ENCODE measurements around the gene GPR153. TPM values are rescaled to one million over a fixed set of nuclear protein-coding genes. Genes with fewer than 3 reads are reported as not detected.

Gene GPR153
- polyA plus RNA-seq, 1 experiment = 4.7 TPM

DNA sequence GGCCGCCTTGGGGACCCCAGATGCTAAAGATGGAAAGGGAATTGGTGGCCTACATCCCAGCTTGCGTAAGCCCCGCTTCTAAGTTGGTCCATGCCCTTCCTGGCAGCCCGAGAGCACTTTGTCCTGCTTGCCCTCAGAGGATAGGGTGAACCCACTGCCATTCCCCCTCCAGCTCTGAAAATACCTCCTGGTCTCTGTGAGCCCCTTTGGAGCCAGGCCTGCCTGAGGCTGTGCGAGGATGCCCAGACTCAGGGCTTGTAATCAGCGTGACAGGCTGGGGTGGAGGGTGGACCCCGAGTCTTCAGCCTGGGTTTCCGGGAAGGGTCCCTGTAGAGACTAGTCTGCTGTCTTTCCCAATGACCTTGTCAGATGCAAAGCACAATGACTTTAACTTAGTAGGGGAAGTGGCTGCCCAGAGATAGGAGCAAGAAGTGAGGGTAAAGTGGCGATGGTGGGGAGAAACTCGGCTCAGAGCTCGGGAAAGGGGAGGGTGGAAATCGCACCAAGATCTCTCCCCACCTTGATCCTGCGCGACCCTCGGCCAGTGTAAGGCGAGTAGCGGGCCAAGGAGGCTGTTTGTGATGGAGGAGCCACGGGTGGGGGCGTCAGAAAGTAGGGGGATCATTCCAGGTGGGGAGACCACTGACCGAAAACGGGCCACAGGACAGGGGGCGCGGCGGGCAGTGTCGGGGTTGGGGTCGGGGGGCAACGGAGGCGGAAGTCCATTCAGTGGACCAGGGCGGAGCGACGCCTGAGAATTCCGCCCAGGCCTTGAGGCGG is 19.6 kb downstream of the GPR153 start:
- Histone ChIP-seq H3K27me3 (ENCODE audit: control insufficient read depth, insufficient read depth, low read length) (peaks cover 56% of the 10 kb centered on the region), H3K9me3 (ENCODE audit: control insufficient read depth, insufficient read depth, low read length) (peaks cover 4% of the 10 kb centered on the region; the same call in 1 of the 2 replicates), H3K27ac (ENCODE audit: low read depth, low read length) (no peak overlapping the region), H3K4me3 (ENCODE audit: low read depth, low read length) (no peak overlapping the region)
- no peak for DNase-seq (ENCODE audit: low read depth, low spot score)
- CTCF ChIA-PET = interaction anchor here (1.0 kb wide), 1 partner anchor 188 kb away, joined by 3 read pairs; no protein-coding TSS in a partner anchor
- TF ChIP-seq, protein P1, sequence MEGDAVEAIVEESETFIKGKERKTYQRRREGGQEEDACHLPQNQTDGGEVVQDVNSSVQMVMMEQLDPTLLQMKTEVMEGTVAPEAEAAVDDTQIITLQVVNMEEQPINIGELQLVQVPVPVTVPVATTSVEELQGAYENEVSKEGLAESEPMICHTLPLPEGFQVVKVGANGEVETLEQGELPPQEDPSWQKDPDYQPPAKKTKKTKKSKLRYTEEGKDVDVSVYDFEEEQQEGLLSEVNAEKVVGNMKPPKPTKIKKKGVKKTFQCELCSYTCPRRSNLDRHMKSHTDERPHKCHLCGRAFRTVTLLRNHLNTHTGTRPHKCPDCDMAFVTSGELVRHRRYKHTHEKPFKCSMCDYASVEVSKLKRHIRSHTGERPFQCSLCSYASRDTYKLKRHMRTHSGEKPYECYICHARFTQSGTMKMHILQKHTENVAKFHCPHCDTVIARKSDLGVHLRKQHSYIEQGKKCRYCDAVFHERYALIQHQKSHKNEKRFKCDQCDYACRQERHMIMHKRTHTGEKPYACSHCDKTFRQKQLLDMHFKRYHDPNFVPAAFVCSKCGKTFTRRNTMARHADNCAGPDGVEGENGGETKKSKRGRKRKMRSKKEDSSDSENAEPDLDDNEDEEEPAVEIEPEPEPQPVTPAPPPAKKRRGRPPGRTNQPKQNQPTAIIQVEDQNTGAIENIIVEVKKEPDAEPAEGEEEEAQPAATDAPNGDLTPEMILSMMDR (IDR thresholded peaks at IDR 0.05; ENCODE audit: low read depth, low read length) = no peak
- POLR2A ChIA-PET = no interaction called here

DNA sequence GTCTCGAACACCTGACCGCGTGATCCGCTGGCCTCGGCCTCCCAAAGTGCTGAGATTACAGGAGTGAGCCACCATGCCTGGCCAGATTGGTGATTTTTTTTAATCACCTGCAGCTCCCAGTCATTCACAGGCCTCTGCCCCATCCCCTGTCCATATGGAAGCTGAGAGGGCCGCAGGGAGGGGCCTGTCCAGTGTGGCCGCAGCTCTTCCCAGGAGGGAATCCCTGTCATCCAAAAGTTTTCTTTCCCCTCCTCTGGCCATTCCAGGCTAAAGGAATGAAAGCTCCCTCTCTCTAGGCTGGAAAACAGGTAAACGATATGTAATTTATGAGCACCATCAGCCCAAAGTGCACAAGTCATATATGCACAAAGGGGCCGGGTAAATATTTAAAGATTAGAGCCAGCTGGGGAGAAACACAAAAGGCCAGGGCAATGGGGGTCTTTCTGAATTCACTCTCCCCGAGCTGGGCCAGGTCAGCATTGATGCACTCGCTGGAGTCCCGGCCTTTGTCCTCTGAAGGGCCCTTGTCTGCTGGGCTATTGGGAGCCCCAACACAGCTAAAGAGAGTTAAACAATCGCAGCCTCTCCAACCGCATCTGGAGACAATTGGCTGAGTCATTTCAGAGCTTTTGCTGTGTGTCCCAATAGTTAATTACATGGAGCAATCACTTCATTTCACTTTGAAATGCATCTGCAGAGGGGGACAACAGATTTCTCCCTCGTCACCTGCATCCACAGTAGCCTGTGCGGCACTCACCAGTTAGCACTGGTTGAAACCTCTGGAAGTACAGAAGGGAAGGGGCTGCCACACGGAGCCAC is 20.7 kb downstream of the GPR153 start:
- H3K9me3 ChIP-seq (ENCODE audit: control insufficient read depth, insufficient read depth, low read length) = peaks cover 4% of the 10 kb centered on the region; the same call in 1 of the 2 replicates
- H3K27me3 ChIP-seq (ENCODE audit: control insufficient read depth, insufficient read depth, low read length) = peaks cover 53% of the 10 kb centered on the region
- no peak for DNase-seq (ENCODE audit: low read depth, low spot score)
- no peak overlapping the region for H3K4me3 ChIP-seq (ENCODE audit: low read depth, low read length)
- H3K27ac ChIP-seq (ENCODE audit: low read depth, low read length) = no peak overlapping the region
- ChIA-PET CTCF (interaction anchor here (1.0 to 1.5 kb wide), 2 partner anchors 35 to 188 kb away, joined by 3 to 4 read pairs; no protein-coding TSS in a partner anchor), POLR2A (no interaction called here)
- TF ChIP-seq, protein P1 (IDR thresholded peaks at IDR 0.05; ENCODE audit: low read depth, low read length) = no peak

DNA sequence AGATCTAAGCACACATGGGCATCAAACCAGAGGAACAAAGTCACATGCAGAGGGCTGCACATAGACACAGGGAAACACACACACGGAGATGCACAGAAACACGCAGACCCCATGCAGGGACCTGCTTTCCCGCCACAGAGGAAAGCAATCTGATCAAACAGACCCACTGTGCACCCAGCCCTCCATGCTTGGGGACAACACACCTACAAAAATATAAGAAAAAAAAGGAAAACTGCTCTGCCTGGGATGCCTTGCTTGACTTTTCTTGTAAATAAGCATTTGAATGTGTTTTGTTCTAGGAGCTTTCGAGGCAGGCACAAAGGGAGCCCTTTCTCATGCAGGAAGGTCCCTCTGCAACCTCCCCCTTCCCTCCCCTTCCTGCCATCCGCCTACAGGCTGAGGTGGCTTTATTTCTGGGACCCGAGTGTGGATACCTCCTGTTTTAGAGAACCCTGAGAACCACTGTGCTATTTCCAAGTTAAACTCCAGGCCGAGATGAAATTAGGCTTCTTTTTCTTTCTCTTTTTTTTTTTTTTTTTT is 21.6 kb downstream of the GPR153 start:
- no peak for DNase-seq (ENCODE audit: low read depth, low spot score)
- peaks cover 4% of the 10 kb centered on the region; the same call in 1 of the 2 replicates for H3K9me3 ChIP-seq (ENCODE audit: control insufficient read depth, insufficient read depth, low read length)
- ChIA-PET POLR2A (no interaction called here), CTCF (interaction anchor here (1.0 to 1.5 kb wide), 4 partner anchors 8 to 187 kb away, joined by 3 to 8 read pairs (median 4); no protein-coding TSS in a partner anchor)
- H3K4me3 ChIP-seq (ENCODE audit: low read depth, low read length) = no peak overlapping the region
- H3K27me3 ChIP-seq (ENCODE audit: control insufficient read depth, insufficient read depth, low read length) = peaks cover 48% of the 10 kb centered on the region
- TF ChIP-seq, protein P1 (IDR thresholded peaks at IDR 0.05; ENCODE audit: low read depth, low read length) = no peak
- H3K27ac ChIP-seq (ENCODE audit: low read depth, low read length) = no peak overlapping the region

DNA sequence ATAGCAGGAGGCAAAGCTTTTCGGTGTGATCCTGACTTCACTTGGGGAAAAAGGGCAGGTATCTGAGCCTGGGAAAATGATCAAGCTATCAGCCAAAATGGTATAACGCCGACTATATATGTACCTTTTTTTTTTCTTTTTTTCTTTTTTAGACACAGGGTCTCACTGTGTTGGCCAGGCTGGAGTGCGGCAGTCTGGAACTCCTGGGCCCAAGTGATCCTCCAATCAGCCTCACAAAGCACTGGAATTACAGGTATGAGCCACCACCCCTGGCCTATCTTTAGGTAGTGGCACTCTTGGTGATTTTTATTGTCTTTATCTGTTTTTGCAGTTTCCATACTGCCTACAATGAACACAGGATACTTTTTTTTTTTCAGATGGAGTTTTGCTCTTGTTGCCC is 23.8 kb downstream of the GPR153 start:
- TF ChIP-seq, protein P1 (IDR thresholded peaks at IDR 0.05; ENCODE audit: low read depth, low read length) = no peak
- no peak for DNase-seq (ENCODE audit: low read depth, low spot score)
- ChIA-PET CTCF (interaction anchor here (0.8 to 1.1 kb wide), 4 partner anchors 8 to 32 kb away, joined by 3 to 4 read pairs (median 3); no protein-coding TSS in a partner anchor), POLR2A (no interaction called here)
- Histone ChIP-seq H3K4me3 (ENCODE audit: low read depth, low read length) (no peak overlapping the region), H3K27me3 (ENCODE audit: control insufficient read depth, insufficient read depth, low read length) (peaks cover 30% of the 10 kb centered on the region), H3K27ac (ENCODE audit: low read depth, low read length) (no peak overlapping the region), H3K9me3 (ENCODE audit: control insufficient read depth, insufficient read depth, low read length) (peaks cover 4% of the 10 kb centered on the region; the same call in 1 of the 2 replicates)
